Type B pancreatic cell (in vitro differentiated cells): Measurements from ENCODE around the gene WDR6. TPM values are rescaled to one million over a fixed set of nuclear protein-coding genes. Genes with fewer than 3 reads are reported as not detected.

Experiments
- DNase-seq: peaks from one replicate; pipeline ENCODE4 v3.0.0; 2021; ENCODE audit warnings: mixed read lengths; ENCODE audit not compliant: unreplicated experiment; ENCODE audit errors: extremely low spot score
- H3K27ac Mint-ChIP-seq: 2 replicates; pipeline ENCODE4 v1.8.0; 2021; ENCODE audit warnings: mild to moderate bottlenecking, mixed read lengths
- H3K27me3 Mint-ChIP-seq: 2 replicates; pipeline ENCODE4 v1.8.0; 2021; ENCODE audit warnings: mixed read lengths
- H3K36me3 Mint-ChIP-seq: 2 replicates; pipeline ENCODE4 v1.8.0; 2021; ENCODE audit warnings: mixed read lengths
- H3K4me1 Mint-ChIP-seq: one replicate; pipeline ENCODE4 v1.8.0; 2021; ENCODE audit warnings: mixed read lengths; ENCODE audit not compliant: unreplicated experiment
- H3K4me3 Mint-ChIP-seq: 2 replicates; pipeline ENCODE4 v1.8.0; 2021; ENCODE audit warnings: mild to moderate bottlenecking, mixed read lengths
- H3K9me3 Mint-ChIP-seq: 2 replicates; pipeline ENCODE4 v1.8.0; 2021; ENCODE audit warnings: mixed read lengths
- CTCF ChIP-seq: fragments of 200-600 bp; sonication (generic); conservative IDR thresholded peaks from 2 replicates; pipeline ENCODE4 v1.5.0; 2021; ENCODE audit warnings: antibody characterized with exemption, mild to moderate bottlenecking
- total RNA-seq: library from RNA; stranded (reverse); gene quantifications from 2 replicates; pipeline ENCODE4 v1.2.1, GENCODE V29; 2021; ENCODE audit warnings: low replicate concordance

WDR6 gene
- total RNA-seq, 1 donor from 2014 or later: 334 TPM

- Mint-ChIP-seq H3K4me1 (no peaks in the 10 kb centered on the region), H3K9me3 (no peaks in the 10 kb centered on the region), H3K27me3 (no peaks in the 10 kb centered on the region), H3K27ac (no peak overlapping the region), H3K36me3 (peaks cover 17% of the 10 kb centered on the region), H3K4me3 (no peak overlapping the region)
- TF ChIP-seq CTCF: no peak
- DNase-seq: no peak
Observed at GRCh38 chr3:48966367-48966766, 40.8 kb upstream of the WDR6 start.

GRCh38 chr3:48966876-48967361 lies 40.3 kb upstream of the WDR6 start:
- TF ChIP-seq CTCF: no peak
- Mint-ChIP-seq H3K27ac (no peak overlapping the region), H3K4me1 (no peaks in the 10 kb centered on the region), H3K36me3 (peaks cover 17% of the 10 kb centered on the region), H3K4me3 (no peak overlapping the region), H3K9me3 (no peaks in the 10 kb centered on the region), H3K27me3 (no peaks in the 10 kb centered on the region)
- no peak for DNase-seq

GRCh38 chr3:48970586-48970985 lies 36.6 kb upstream of the WDR6 start:
- no peaks in the 10 kb centered on the region for H3K9me3 Mint-ChIP-seq
- peaks cover 17% of the 10 kb centered on the region for H3K36me3 Mint-ChIP-seq
- DNase-seq: no peak
- no peak for TF ChIP-seq CTCF
- H3K27ac Mint-ChIP-seq: no peak overlapping the region
- H3K27me3 Mint-ChIP-seq: no peaks in the 10 kb centered on the region
- no peak overlapping the region for H3K4me3 Mint-ChIP-seq
- H3K4me1 Mint-ChIP-seq: no peaks in the 10 kb centered on the region

- no peak overlapping the region for H3K27ac Mint-ChIP-seq
- H3K4me3 Mint-ChIP-seq: no peak overlapping the region
- peaks cover 12% of the 10 kb centered on the region for H3K36me3 Mint-ChIP-seq
- no peaks in the 10 kb centered on the region for H3K27me3 Mint-ChIP-seq
- no peaks in the 10 kb centered on the region for H3K4me1 Mint-ChIP-seq
- no peak for TF ChIP-seq CTCF
- DNase-seq: no peak
- no peaks in the 10 kb centered on the region for H3K9me3 Mint-ChIP-seq
Observed at GRCh38 chr3:48974076-48974864, 32.9 kb upstream of the WDR6 start.

- Mint-ChIP-seq H3K27ac (no peak overlapping the region), H3K4me3 (no peak overlapping the region), H3K27me3 (no peaks in the 10 kb centered on the region), H3K36me3 (peaks cover 13% of the 10 kb centered on the region), H3K4me1 (no peaks in the 10 kb centered on the region), H3K9me3 (no peaks in the 10 kb centered on the region)
- TF ChIP-seq CTCF: no peak
- no peak for DNase-seq
Observed at GRCh38 chr3:48979451-48979850, 27.7 kb upstream of the WDR6 start.
